ENCODE measurements around the gene ZNF467.

ZNF467 gene

DNA sequence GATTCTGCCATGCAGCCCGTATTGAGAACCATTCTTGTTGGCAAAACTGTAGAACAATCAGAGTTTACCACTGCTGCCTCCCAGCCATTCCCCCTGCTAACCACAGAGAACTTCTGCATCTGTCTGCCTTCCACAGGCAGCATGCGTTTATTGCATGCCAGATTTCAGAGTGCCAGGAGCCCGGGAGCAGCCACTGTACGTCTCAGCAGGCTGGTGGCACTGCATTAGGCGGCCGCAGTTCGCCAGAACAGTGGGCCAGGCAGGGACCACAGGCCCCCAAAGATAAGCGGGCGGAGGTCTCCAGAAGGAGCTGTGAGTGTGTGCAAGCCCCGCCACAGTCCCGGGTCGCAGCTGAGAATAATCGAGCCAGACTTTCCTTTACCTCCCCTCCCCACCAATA, 31.8 kb downstream of the ZNF467 start:
- DNase-seq = no peak

DNA sequence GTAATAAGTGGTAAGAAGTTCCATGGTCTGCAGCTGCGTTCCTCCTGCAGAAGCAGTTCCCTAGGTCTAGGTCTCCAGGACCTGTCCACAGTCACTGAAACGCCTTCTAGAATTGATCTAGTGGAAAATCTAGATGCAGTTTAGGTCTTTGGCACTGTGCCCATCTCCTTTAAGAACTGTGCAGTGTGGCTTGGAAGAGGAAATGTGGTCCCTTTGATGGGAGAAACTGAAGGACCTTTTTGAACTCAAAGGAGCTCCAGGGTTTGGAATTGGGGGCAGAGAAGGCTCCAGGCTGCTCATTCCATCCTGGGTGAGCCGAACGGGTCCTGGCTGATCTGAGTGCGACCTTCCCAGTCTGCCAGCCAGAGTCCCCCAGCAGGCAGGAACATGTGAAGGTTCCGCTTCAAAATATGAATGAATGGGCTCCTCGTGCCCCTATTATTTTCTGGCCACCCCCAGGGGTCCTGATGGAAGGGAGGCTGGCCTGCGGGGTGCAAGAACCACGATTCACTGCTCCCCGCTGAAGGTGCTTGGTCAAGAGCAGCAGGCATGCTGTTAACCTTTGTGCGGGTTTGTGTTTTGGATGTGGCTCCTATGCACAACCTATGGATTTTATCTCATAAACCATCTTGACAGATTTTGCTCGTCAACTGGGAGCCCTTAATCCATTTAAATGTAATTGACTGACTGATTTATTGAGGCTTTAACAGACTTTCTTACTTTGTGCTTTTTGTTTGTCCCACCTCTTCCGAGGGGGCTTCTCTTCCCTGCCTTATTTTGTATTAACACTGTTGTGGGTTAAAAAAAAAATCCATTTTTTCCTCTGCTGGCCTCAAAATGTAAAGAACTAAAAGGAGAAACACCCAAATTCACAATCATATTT, 36.7 kb downstream of the ZNF467 start:
- DNase-seq = no peak

GRCh38 chr7:149735779-149736477, 37.5 kb downstream of the ZNF467 start:
- DNase-seq = no peak

DNA sequence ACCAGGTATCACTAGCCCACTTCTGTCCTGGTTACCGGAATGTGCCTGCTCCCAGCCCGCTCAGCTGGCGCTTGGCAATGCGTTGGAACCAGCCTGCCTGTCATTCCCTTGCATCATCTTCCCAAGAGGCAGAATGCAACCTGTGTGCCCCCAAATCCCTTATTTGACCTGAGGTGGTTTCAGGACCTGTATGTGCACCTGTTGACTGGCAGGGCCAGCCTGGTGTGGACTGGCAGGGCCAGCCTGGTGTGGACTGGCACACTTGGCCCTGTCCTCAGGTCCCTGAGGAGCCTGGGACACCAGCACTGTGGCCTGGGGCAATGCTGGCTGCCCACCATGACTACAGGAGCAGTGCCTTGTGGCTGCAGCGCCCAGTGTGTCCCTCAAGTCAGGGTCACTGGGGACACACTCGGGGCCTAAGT, 38.2 kb downstream of the ZNF467 start:
- DNase-seq = no peak

GRCh38 chr7:149734791-149735075, 38.7 kb downstream of the ZNF467 start:
- no peak for DNase-seq

DNA sequence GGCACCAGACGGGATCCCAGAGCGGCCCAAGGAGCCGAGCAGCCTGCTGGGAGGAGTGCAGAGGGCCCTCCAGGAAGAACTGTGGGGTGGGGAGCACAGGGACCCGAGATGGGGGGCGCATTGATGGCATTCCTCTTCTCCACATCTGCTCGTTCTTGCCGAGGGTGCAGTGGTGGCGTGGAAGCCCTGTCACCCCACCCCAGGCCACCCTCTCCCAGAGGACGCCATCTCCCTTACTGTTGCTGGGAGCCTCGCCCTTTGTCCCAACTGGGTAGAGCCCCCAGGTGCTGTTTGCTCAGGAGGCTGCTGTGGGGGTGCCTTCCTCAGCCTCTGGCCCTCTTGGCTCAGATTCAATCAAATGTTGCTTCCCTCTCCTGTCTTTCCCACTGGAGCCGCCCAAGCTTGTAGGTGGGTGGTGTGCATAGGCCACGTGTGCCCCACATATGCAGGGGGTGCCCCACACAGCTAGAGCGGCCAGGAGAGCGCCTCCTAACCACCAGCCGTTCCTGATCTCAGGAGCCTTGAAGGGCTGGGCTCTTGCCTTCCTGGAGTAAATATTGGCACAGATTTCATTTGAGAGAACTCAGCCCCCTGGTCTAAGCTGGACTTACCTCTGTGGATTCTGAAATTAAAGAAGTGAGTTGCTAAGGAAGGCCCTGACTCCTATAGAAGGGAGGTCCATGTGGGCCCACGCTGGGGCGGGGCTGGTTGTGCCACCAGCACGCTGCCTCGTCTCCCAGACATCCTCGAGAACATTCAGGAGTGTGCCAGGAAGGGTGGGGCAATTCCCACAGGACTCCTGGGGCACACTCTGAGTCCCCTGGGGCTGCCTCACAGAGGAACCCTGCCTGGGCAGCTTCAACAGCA, 39.2 kb downstream of the ZNF467 start:
- DNase-seq = no peak

GRCh38 chr7:149733131-149733923, 40.1 kb downstream of the ZNF467 start:
- DNase-seq = no peak

- no peak for DNase-seq
Measured at GRCh38 chr7:149732611-149733010, 40.8 kb downstream of the ZNF467 start.

- no peak for DNase-seq
Measured at GRCh38 chr7:149732111-149732561, 41.3 kb downstream of the ZNF467 start.

DNA sequence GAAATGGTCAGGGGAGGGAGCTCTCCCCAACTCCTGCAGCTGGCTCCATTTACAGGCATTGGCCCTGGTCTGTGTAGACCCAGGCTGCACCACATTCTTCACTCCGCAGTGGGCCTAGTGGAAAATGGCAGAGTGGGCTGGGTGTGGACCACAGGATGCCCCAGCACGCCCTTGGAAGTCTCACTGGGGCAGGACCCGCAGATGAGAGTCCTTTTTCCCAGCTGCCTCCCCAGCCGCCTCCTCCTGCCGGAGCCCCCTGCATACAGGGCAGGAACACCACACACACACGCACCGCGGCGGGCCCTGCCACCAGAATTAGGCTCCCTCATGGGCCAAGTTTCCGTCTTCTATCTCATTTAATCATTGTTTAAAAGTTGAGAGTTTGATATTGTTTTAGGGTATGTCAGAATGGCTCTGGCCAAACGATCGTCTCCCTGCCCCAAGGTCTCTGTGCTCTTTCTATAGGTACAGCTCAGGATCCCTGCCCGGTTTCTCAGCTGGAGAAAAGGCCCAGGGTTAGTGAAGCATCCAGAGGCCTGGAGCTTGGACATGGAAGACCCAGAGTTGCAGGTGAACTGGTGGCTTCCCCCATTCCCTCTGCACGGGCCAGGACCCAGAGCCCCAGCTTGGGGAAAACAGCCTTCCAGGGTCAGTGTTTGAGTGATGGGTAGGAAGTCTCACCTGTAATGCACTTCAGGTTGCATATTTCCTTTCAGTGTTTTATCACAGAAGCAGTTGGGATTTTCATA, 42.0 kb downstream of the ZNF467 start:
- DNase-seq = no peak

DNA sequence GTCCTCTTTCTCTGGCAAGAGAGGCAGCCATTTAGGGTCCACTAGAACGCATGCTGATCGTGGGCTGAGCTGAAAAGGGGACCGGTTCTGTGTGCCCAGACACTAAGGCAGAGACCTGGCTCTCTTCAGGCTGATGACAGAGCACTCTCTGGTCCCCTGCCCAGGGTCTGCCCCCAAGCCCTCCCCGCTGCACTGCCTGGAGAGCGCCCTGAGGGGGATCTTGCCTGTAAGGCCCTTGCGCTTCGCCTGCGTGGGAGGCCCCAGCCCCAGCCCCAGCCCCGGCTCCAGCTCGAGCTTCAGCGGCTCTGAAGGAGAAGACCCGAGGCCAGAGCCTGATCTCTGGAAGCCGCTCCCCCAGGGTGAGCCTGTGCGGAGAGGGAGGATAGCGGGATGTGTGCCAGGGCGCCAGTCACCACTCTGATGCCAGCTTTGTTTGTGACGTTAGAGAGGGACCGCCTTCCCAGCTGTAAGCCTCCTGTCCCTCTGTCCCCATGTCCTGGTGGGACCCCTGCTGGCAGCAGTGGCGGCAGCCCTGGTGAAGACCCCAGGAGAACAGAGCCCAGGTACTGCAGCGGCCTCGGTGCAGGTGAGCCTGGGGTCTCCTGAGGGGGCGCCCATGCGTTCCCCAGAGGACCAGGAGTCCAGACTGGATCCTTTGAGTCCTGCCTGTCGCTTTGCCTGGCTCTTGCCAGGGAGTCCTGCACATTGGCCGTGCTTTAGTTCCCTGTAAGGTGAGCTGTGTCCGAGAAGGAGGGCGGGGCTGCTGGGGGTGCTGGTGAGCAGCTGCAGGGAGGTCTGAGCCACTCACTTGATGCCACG, 43.2 kb downstream of the ZNF467 start:
- DNase-seq = no peak

- no peak for DNase-seq
Measured at GRCh38 chr7:149729586-149729982, 43.8 kb downstream of the ZNF467 start.

GRCh38 chr7:149728491-149729375, 44.7 kb downstream of the ZNF467 start:
- no peak for DNase-seq

GRCh38 chr7:149727899-149728476, 45.4 kb downstream of the ZNF467 start:
- DNase-seq = no peak

GRCh38 chr7:149727053-149727898, 46.1 kb downstream of the ZNF467 start:
- DNase-seq = no peak

- DNase-seq = no peak
Measured at GRCh38 chr7:149725916-149726315, 47.5 kb downstream of the ZNF467 start.

- no peak for DNase-seq
Measured at GRCh38 chr7:149725426-149725821, 48.0 kb downstream of the ZNF467 start.

DNA sequence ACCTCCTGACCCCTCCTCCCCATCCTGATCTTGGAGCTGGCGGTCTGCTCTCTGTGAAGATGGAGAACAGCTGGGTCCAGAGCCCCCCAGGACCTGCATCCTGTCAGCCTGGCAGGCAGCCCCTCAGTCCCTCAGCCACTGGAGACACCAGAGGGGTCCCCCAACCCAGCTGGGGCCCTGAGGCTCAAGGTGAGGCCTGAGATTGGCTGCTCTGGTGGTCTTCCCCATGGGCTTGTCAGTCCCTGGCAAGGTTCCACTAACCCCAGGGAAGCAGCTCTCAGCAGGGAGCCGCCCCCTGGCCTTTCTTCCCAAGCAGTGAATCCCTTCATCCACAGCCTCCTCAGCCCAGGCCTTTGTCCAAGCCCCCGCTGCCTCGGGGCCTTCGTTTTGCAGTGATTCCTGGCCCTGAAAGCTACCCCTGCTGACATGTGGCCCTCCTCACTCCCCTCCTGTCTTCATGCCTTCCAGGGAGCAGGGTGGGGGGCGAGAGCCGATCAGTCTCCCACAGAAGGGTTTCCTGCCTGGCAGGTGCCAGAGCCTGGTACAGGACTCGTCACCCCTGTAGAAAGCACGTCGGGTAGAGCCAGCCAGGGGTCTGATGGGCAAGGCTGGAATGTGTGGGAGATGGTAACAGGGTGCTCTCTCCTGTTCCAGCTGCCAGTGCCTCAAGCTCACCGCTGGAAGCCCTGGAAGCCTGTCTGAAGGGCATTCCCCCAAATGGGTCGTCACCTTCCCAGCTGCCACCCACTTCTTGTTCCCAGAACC, 48.5 kb downstream of the ZNF467 start:
- no peak for DNase-seq
